Upper lobe of left lung (tissue), 4 donors: ENCODE measurements around the gene ID2.

ENCODE experiments used
- EP300 ChIP-seq, 4 donors: sonication (generic); formaldehyde crosslinking; IDR thresholded peaks; one replicate each; pipeline ENCODE4 v1.5.1; 2017; ENCODE audit warnings: antibody characterized with exemption in 4 of 4, control low read depth in 2 of 4
- POLR2A ChIP-seq, 4 donors: fragments of 450-650 bp; IDR thresholded peaks; one replicate each; pipeline ENCODE4 v1.5.1; 2016 to 2017; ENCODE audit warnings: antibody characterized with exemption in 4 of 4, mild to moderate bottlenecking in 2 of 4
- POLR2AphosphoS5 ChIP-seq, 2 donors: sonication (generic); formaldehyde crosslinking; IDR thresholded peaks; one replicate each; pipeline ENCODE4 v1.5.1; 2017; ENCODE audit warnings: antibody characterized with exemption in 2 of 2
- TF ChIP-seq, protein P1 (sequence below), 6 experiments: fragments of 450-650 bp in 4 of 6; fragments of 200-600 bp in 2 of 6; sonication (generic) in 2 of 6; IDR thresholded peaks; one replicate each; pipeline ENCODE4 v1.5.1; 2016 to 2019; ENCODE audit warnings: antibody characterized with exemption in 6 of 6

DNA sequence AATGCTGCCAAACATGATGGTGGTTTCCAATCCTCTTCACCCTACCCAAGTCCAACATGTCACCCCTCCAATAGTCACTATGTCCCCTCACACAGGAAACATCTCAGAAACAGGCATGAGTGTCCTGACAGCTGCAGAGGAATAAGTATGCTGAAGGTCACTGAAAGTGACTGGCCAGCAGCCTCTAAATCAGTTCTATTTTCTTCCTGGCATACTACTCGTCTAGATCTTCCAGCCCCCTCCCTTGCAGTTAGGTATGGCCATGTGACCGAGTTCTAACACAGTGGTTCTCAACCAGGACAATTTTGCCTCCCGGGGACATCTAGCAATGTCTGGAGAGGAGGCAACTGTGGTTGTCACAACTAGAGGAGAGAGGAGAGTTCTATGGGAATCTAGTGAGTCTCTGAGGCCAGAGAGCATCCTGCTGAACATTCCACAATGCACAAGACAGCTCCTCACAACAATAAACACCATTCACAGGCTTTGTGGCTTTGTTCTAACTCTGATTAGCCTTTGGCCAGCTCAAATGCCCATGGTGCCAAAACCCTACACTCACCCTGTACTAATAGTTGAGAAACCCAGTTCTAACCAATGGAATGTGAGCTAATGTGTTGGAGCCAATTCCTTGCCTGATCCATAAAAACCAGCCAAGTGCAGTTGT is 12.6 kb upstream of the ID2 start:
- TF ChIP-seq, protein P1, sequence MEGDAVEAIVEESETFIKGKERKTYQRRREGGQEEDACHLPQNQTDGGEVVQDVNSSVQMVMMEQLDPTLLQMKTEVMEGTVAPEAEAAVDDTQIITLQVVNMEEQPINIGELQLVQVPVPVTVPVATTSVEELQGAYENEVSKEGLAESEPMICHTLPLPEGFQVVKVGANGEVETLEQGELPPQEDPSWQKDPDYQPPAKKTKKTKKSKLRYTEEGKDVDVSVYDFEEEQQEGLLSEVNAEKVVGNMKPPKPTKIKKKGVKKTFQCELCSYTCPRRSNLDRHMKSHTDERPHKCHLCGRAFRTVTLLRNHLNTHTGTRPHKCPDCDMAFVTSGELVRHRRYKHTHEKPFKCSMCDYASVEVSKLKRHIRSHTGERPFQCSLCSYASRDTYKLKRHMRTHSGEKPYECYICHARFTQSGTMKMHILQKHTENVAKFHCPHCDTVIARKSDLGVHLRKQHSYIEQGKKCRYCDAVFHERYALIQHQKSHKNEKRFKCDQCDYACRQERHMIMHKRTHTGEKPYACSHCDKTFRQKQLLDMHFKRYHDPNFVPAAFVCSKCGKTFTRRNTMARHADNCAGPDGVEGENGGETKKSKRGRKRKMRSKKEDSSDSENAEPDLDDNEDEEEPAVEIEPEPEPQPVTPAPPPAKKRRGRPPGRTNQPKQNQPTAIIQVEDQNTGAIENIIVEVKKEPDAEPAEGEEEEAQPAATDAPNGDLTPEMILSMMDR (IDR thresholded peaks at IDR 0.05) = no peak
- TF ChIP-seq POLR2A (IDR thresholded peaks at IDR 0.05) (no peak), POLR2AphosphoS5 (IDR thresholded peaks at IDR 0.05) (no peak), EP300 (IDR thresholded peaks at IDR 0.05) (no peak)
